ENCODE measurements around the gene ZSCAN12. TPM values are rescaled to one million over a fixed set of nuclear protein-coding genes. Genes with fewer than 3 reads are reported as not detected.

Gene ZSCAN12
- total and polyA plus RNA-seq, 10 of the 15 experiments (the other 5 are each of a cell fraction or from before 2014, with no cell fraction given): 1.2 to 12.2 (median 7.4) TPM

DNA sequence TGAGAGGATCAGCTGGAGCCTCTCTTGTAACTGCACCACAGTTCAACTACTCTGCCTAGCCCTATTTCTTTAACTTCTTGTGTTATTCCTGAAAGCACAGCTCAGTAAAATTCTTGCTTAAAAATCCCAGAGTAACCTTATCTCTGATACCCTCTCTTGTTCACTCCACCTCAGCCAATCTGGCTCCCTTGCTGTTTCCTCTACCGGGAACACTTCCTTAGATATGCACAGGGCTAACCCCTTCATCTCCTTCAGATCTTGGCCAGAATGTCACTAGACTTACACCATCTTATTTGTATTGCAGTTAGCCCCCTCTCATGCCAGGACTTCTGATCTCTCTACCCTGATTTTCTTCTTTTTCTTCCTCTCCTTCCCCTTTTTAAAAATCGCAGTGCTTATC is 52.4 kb downstream of the ZSCAN12 start:
- Histone ChIP-seq H3K9ac (ENCODE audit: control insufficient read depth, insufficient read depth, low read length) (no peak overlapping the region), H3K27me3 (replicated peaks in 1 of 2; ENCODE audit: control insufficient read depth in 2 of 2, insufficient read depth in 2 of 2, low read length in 1 of 2) (no peaks in the 10 kb centered on the region), H3K4me2 (ENCODE audit: control insufficient read depth, insufficient read depth) (no peak overlapping the region), H4K20me1 (ENCODE audit: control insufficient read depth, insufficient read depth) (no peaks in the 10 kb centered on the region), H3K9me3 (replicated peaks; ENCODE audit: control insufficient read depth, insufficient read depth, low read length) (no peaks in the 10 kb centered on the region; the same call in 2 of the 3 replicates), H3K4me1 (ENCODE audit: control insufficient read depth, insufficient read depth, low read length) (no peaks in the 10 kb centered on the region), H3K36me3 (ENCODE audit: control insufficient read depth in 2 of 2, insufficient read depth in 2 of 2, low read length in 1 of 2) (no peaks in the 10 kb centered on the region), H3K27ac (ENCODE audit: control insufficient read depth, insufficient read depth) (no peak overlapping the region), H3K79me2 (ENCODE audit: control insufficient read depth, insufficient read depth, low read length) (peaks cover 15% of the 10 kb centered on the region), H2AFZ (ENCODE audit: control insufficient read depth, low read depth, low read length) (no peak overlapping the region), H3K4me3 (no peak overlapping the region)
- intact Hi-C loops (cut with micrococcal nuclease; ENCODE audit: unreplicated experiment) (loop anchor here (5.0 kb wide), 1 partner anchor 65 kb away; the partner anchor contains the start of gene PGBD1), in situ Hi-C loops (cut with MboI) (loop anchor here (25.0 kb wide), 1 partner anchor 1685 kb away; the partner anchor contains the start of gene ZNF322)
- FAIRE-seq (no peak), ATAC-seq (no peak), DNase-seq (ENCODE audit: low read depth, low spot score) (no peak)
- CTCF ChIA-PET: interaction anchor here (0.9 to 2.0 kb wide), 3 partner anchors 9 to 222 kb away, joined by 3 to 7 read pairs (median 3); no protein-coding TSS in a partner anchor
- RAD21 ChIA-PET (ENCODE audit: unreplicated experiment): interaction anchor here (1.3 kb wide), 1 partner anchor 8 kb away, joined by 3 read pairs; no protein-coding TSS in a partner anchor
- 25% methylated on average over 2 of the region's 2 CpGs for WGBS (ENCODE audit: insufficient coverage, insufficient replicate concordance, low lambda C conversion rate, missing lambda C conversion rate)
- no peak for TF ChIP-seq SMAD5 (IDR thresholded peaks at IDR 0.05; ENCODE audit: low read depth)
- POLR2A ChIA-PET: interaction anchor here (0.6 to 1.0 kb wide), 2 partner anchors 12 to 128 kb away, joined by 3 read pairs; no protein-coding TSS in a partner anchor
- SMC1A ChIA-PET (ENCODE audit: uncharacterized antibody, unreplicated experiment): interaction anchor here (0.6 to 2.4 kb wide), 8 partner anchors 9 to 238 kb away, joined by 3 to 7 read pairs (median 4); partner anchors contain the start of genes ZSCAN26 and ZSCAN31
- BruUV-seq (replicated peaks): no TSS peak

DNA sequence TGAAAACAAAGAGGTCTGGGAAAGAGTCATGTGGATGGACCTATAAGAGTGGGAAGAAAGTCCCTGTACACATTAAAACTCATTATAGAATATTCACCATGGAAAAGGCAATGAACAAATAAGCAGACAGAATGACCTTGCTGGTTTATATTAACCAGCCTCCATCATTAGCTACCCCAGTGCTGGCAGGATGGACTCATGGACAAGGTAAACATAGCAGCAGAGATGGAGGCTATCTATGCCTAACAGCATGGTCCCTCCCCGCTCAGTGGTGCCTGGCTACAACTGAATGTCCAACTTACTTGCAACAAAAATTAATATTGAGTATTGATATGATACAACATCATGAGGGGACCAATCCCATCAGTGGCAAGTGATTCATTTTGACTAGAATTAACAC is 54.3 kb downstream of the ZSCAN12 start:
- no peak for DNase-seq (ENCODE audit: low read depth, low spot score)
- Histone ChIP-seq H3K4me3 (no peak overlapping the region), H2AFZ (ENCODE audit: control insufficient read depth, low read depth, low read length) (no peak overlapping the region), H3K9me3 (replicated peaks; ENCODE audit: control insufficient read depth, insufficient read depth, low read length) (peaks cover 8% of the 10 kb centered on the region; the same call in 2 of the 3 replicates), H3K4me2 (ENCODE audit: control insufficient read depth, insufficient read depth) (no peak overlapping the region), H3K27ac (ENCODE audit: control insufficient read depth, insufficient read depth) (no peak overlapping the region), H4K20me1 (ENCODE audit: control insufficient read depth, insufficient read depth) (no peaks in the 10 kb centered on the region), H3K9ac (ENCODE audit: control insufficient read depth, insufficient read depth, low read length) (no peak overlapping the region), H3K36me3 (ENCODE audit: control insufficient read depth in 2 of 2, insufficient read depth in 2 of 2, low read length in 1 of 2) (no peaks in the 10 kb centered on the region), H3K4me1 (ENCODE audit: control insufficient read depth, insufficient read depth, low read length) (no peaks in the 10 kb centered on the region), H3K27me3 (replicated peaks in 1 of 2; ENCODE audit: control insufficient read depth in 2 of 2, insufficient read depth in 2 of 2, low read length in 1 of 2) (no peaks in the 10 kb centered on the region), H3K79me2 (ENCODE audit: control insufficient read depth, insufficient read depth, low read length) (peaks cover 3% of the 10 kb centered on the region)
- WGBS (ENCODE audit: insufficient coverage, insufficient replicate concordance, low lambda C conversion rate, missing lambda C conversion rate): 76% methylated on average over 1 of the region's 1 CpG
- RAD21 ChIA-PET (ENCODE audit: unreplicated experiment): no interaction called here
- CTCF ChIA-PET: interaction anchor here (0.7 kb wide), 1 partner anchor 124 kb away, joined by 3 read pairs; no protein-coding TSS in a partner anchor
- POLR2A ChIA-PET: interaction anchor here (0.7 to 1.1 kb wide), 2 partner anchors 10 to 156 kb away, joined by 4 read pairs; no protein-coding TSS in a partner anchor
- no peak for FAIRE-seq
- SMC1A ChIA-PET (ENCODE audit: uncharacterized antibody, unreplicated experiment): no interaction called here
- no TSS peak for BruUV-seq (replicated peaks)
- no peak for ATAC-seq
- intact Hi-C loops (cut with micrococcal nuclease; ENCODE audit: unreplicated experiment): loop anchor here (5.0 kb wide), 1 partner anchor 63 kb away; the partner anchor contains the start of gene PGBD1
- in situ Hi-C loops (cut with MboI): loop anchor here (25.0 kb wide), 1 partner anchor 1683 kb away; the partner anchor contains the start of gene ZNF322
- no peak for TF ChIP-seq STAT1 (conservative IDR thresholded peaks at IDR 0.05)
- no peak for TF ChIP-seq SMARCA5 (IDR thresholded peaks at IDR 0.05)
- TF ChIP-seq, protein P1, sequence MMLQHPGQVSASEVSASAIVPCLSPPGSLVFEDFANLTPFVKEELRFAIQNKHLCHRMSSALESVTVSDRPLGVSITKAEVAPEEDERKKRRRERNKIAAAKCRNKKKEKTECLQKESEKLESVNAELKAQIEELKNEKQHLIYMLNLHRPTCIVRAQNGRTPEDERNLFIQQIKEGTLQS (IDR thresholded peaks at IDR 0.05; ENCODE audit: borderline replicate concordance, extremely low read depth, low read depth, low read length): no peak
- no peak for TF ChIP-seq PML (IDR thresholded peaks at IDR 0.05; ENCODE audit: low read length)
- TF ChIP-seq NR2C1 (IDR thresholded peaks at IDR 0.05): no peak
- no peak for TF ChIP-seq ZNF207 (IDR thresholded peaks at IDR 0.05; ENCODE audit: borderline replicate concordance)
- TF ChIP-seq, protein P2, sequence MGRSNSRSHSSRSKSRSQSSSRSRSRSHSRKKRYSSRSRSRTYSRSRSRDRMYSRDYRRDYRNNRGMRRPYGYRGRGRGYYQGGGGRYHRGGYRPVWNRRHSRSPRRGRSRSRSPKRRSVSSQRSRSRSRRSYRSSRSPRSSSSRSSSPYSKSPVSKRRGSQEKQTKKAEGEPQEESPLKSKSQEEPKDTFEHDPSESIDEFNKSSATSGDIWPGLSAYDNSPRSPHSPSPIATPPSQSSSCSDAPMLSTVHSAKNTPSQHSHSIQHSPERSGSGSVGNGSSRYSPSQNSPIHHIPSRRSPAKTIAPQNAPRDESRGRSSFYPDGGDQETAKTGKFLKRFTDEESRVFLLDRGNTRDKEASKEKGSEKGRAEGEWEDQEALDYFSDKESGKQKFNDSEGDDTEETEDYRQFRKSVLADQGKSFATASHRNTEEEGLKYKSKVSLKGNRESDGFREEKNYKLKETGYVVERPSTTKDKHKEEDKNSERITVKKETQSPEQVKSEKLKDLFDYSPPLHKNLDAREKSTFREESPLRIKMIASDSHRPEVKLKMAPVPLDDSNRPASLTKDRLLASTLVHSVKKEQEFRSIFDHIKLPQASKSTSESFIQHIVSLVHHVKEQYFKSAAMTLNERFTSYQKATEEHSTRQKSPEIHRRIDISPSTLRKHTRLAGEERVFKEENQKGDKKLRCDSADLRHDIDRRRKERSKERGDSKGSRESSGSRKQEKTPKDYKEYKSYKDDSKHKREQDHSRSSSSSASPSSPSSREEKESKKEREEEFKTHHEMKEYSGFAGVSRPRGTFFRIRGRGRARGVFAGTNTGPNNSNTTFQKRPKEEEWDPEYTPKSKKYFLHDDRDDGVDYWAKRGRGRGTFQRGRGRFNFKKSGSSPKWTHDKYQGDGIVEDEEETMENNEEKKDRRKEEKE (IDR thresholded peaks at IDR 0.05): no peak
- TF ChIP-seq, protein P3, sequence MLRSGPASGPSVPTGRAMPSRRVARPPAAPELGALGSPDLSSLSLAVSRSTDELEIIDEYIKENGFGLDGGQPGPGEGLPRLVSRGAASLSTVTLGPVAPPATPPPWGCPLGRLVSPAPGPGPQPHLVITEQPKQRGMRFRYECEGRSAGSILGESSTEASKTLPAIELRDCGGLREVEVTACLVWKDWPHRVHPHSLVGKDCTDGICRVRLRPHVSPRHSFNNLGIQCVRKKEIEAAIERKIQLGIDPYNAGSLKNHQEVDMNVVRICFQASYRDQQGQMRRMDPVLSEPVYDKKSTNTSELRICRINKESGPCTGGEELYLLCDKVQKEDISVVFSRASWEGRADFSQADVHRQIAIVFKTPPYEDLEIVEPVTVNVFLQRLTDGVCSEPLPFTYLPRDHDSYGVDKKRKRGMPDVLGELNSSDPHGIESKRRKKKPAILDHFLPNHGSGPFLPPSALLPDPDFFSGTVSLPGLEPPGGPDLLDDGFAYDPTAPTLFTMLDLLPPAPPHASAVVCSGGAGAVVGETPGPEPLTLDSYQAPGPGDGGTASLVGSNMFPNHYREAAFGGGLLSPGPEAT (IDR thresholded peaks at IDR 0.05; ENCODE audit: low read depth): no peak
- TF ChIP-seq EP300 (IDR thresholded peaks at IDR 0.05; ENCODE audit: borderline replicate concordance in 1 of 2, control insufficient read depth in 1 of 2, low read depth in 2 of 2, low read length in 2 of 2): no peak

All from GM12878 (cell line).